Fibroblast of lung (primary cell): ENCODE data around the gene BCDIN3D. TPM values are rescaled to one million over a fixed set of nuclear protein-coding genes. Genes with fewer than 3 reads are reported as not detected.

ENCODE experiments used
- DNase-seq, 2 donors: peaks; one replicate each; pipeline versions ENCODE4 v3.0.0 to v3.0.0-alpha.2; 2010; ENCODE audit warnings: low read depth in 2 of 2
- H2AFZ ChIP-seq: 2 replicates; pipeline ENCODE4 v1.5.1; 2012; ENCODE audit warnings: low read length, control low read depth, inconsistent platforms
- H3K27ac ChIP-seq: 2 replicates; pipeline ENCODE4 v1.5.1; 2011; ENCODE audit warnings: low read length, control low read depth; ENCODE audit not compliant: insufficient read depth
- H3K27me3 ChIP-seq: 2 replicates; pipeline ENCODE4 v1.5.1; 2011; ENCODE audit warnings: mild to moderate bottlenecking, low read length; ENCODE audit not compliant: control insufficient read depth, insufficient read depth
- H3K36me3 ChIP-seq: 2 replicates; pipeline ENCODE4 v1.5.1; 2011; ENCODE audit warnings: low read length; ENCODE audit not compliant: control insufficient read depth, insufficient read depth
- H3K4me1 ChIP-seq: 2 replicates; pipeline ENCODE4 v1.5.1; 2011; ENCODE audit warnings: low read length; ENCODE audit not compliant: control insufficient read depth, insufficient read depth; ENCODE audit errors: extremely low read depth
- H3K4me2 ChIP-seq: 2 replicates; pipeline ENCODE4 v1.5.1; 2011; ENCODE audit warnings: low read length, control low read depth; ENCODE audit not compliant: insufficient read depth; ENCODE audit errors: extremely low read depth
- H3K4me3 ChIP-seq, 4 experiments: fragments of 200-600 bp in 1 of 4; sonication (generic) in 1 of 4; replicated peaks in 1 of 4; 2 replicates each; pipeline ENCODE4 v1.5.1; 2011 to 2016; ENCODE audit warnings: low read length in 4 of 4, low read depth in 3 of 4, mild to moderate bottlenecking in 3 of 4, control low read depth in 2 of 4, inconsistent platforms in 1 of 4, mixed read lengths in 1 of 4; ENCODE audit not compliant: insufficient read depth in 1 of 4; ENCODE audit errors: control extremely low read depth in 1 of 4
- H3K79me2 ChIP-seq: 2 replicates; pipeline ENCODE4 v1.5.1; 2012; ENCODE audit warnings: mild to moderate bottlenecking, low read length, inconsistent platforms; ENCODE audit not compliant: control insufficient read depth, insufficient read depth
- H3K9ac ChIP-seq: 2 replicates; pipeline ENCODE4 v1.5.1; 2011; ENCODE audit warnings: mild to moderate bottlenecking, low read length, control low read depth; ENCODE audit not compliant: insufficient read depth
- H3K9me3 ChIP-seq: 2 replicates; pipeline ENCODE4 v1.5.1; 2012; ENCODE audit warnings: low read depth, low read length; ENCODE audit not compliant: control insufficient read depth, insufficient read depth
- H4K20me1 ChIP-seq: 2 replicates; pipeline ENCODE4 v1.5.1; 2011; ENCODE audit warnings: low read length; ENCODE audit not compliant: control insufficient read depth, insufficient read depth; ENCODE audit errors: extremely low read depth
- CTCF ChIP-seq, 2 donors: IDR thresholded peaks in 1 of 2; conservative IDR thresholded peaks in 1 of 2; 1 replicate in 1 of 2; 2 replicates in 1 of 2; pipeline ENCODE4 v1.5.1; 2011 to 2012; ENCODE audit warnings: low read length in 2 of 2, control low read depth in 1 of 2, inconsistent platforms in 1 of 2, low read depth in 1 of 2, mild to moderate bottlenecking in 1 of 2
- EZH2 ChIP-seq: IDR thresholded peaks from 2 replicates; pipeline ENCODE4 v1.5.1; 2012; ENCODE audit warnings: low read length, control low read depth, mild to moderate bottlenecking; ENCODE audit errors: missing control alignments
- polyA plus RNA-seq, 2 donors: library from polyadenylated mRNA; depleted of rRNA in 1 of 2; stranded (reverse) in 1 of 2; unstranded in 1 of 2; fragments of >200 nt; gene quantifications; 2 replicates each; pipeline ENCODE4 v1.2.1, GENCODE V29; 2011 to 2012; ENCODE audit warnings: missing spikeins in 1 of 2
- total RNA-seq: library from RNA; depleted of rRNA; stranded (reverse); fragments of >200 nt; gene quantifications from 2 replicates; pipeline ENCODE4 v1.2.1, GENCODE V29; 2014

BCDIN3D gene
- total and polyA plus RNA-seq, 2 donors (not counting 1 experiment from before 2014, with no cell fraction given) = 3.2 to 4.5 TPM

GRCh38 chr12:49878021-49878420 lies 35.1 kb upstream of the BCDIN3D start:
- H3K4me2 ChIP-seq = no peak overlapping the region
- TF ChIP-seq EZH2 (no peak), CTCF (conservative IDR thresholded peaks at IDR 0.05 in 1 of 2, IDR thresholded peaks at IDR 0.05 in 1 of 2; ENCODE audit: low read depth in 1 of 2, low read length in 2 of 2) (no peak)
- H4K20me1 ChIP-seq = no peaks in the 10 kb centered on the region
- H3K79me2 ChIP-seq = no peaks in the 10 kb centered on the region
- no peak for DNase-seq
- H3K4me1 ChIP-seq = no peaks in the 10 kb centered on the region
- H3K4me3 ChIP-seq = no peak overlapping the region
- peaks cover 6% of the 10 kb centered on the region for H3K27me3 ChIP-seq
- H3K9me3 ChIP-seq = no peaks in the 10 kb centered on the region
- H3K27ac ChIP-seq = no peak overlapping the region
- H3K36me3 ChIP-seq = no peaks in the 10 kb centered on the region
- no peak overlapping the region for H2AFZ ChIP-seq
- no peak overlapping the region for H3K9ac ChIP-seq

GRCh38 chr12:49877066-49877465 lies 34.2 kb upstream of the BCDIN3D start:
- Histone ChIP-seq H3K4me2 (no peak overlapping the region), H3K9ac (no peak overlapping the region)
- TF ChIP-seq CTCF (conservative IDR thresholded peaks at IDR 0.05 in 1 of 2, IDR thresholded peaks at IDR 0.05 in 1 of 2; ENCODE audit: low read depth in 1 of 2, low read length in 2 of 2) (no peak), EZH2 (no peak)

GRCh38 chr12:49876070-49876469 lies 33.2 kb upstream of the BCDIN3D start:
- Histone ChIP-seq H3K4me3 (no peak overlapping the region), H3K27me3 (peaks cover 3% of the 10 kb centered on the region), H3K4me2 (no peak overlapping the region), H3K4me1 (no peaks in the 10 kb centered on the region), H2AFZ (no peak overlapping the region), H3K9ac (no peak overlapping the region), H3K79me2 (no peaks in the 10 kb centered on the region), H3K9me3 (no peaks in the 10 kb centered on the region), H4K20me1 (no peaks in the 10 kb centered on the region), H3K27ac (no peak overlapping the region), H3K36me3 (no peaks in the 10 kb centered on the region)
- TF ChIP-seq CTCF (conservative IDR thresholded peaks at IDR 0.05 in 1 of 2, IDR thresholded peaks at IDR 0.05 in 1 of 2; ENCODE audit: low read depth in 1 of 2, low read length in 2 of 2) (no peak), EZH2 (no peak)
- DNase-seq = no peak

More at GRCh38 chr12:49877066-49877465, 34.2 kb upstream of the BCDIN3D start:
- H3K4me3 ChIP-seq = no peak overlapping the region
- H2AFZ ChIP-seq = no peak overlapping the region
- H3K27ac ChIP-seq = no peak overlapping the region
- H3K27me3 ChIP-seq = peaks cover 3% of the 10 kb centered on the region
- no peaks in the 10 kb centered on the region for H3K79me2 ChIP-seq
- no peak for DNase-seq
- no peaks in the 10 kb centered on the region for H3K4me1 ChIP-seq
- H3K36me3 ChIP-seq = no peaks in the 10 kb centered on the region
- no peaks in the 10 kb centered on the region for H4K20me1 ChIP-seq
- H3K9me3 ChIP-seq = no peaks in the 10 kb centered on the region
